WTC11 (cell line): Measurements from ENCODE around the gene BMPR2. TPM values are rescaled to one million over a fixed set of nuclear protein-coding genes. Genes with fewer than 3 reads are reported as not detected.
A peak's percentile ranks its signal among the peaks of the same experiment; 100 is the strongest.

ENCODE experiments used
- ATAC-seq: fragments of 200-7000 bp; cut with Tn5 transposase; 2 replicates; pipeline ENCODE4 v1.10.0; 2021; ENCODE audit warnings: mild to moderate bottlenecking, moderate library complexity
- CTCF ChIA-PET: fragments of 300-600 bp; sonication (Branson Sonifier 250); formaldehyde crosslinking; loops from one replicate; lab custom pipeline; 2021; ENCODE audit warnings: antibody characterized with exemption; lab: Charles Lee
- POLR2A ChIA-PET: fragments of 350-600 bp; sonication (Branson Sonifier 250); formaldehyde crosslinking; loops from one replicate; lab custom pipeline; 2021; ENCODE audit warnings: antibody characterized with exemption; lab: Charles Lee
- DNase-seq: peaks from one replicate; pipeline ENCODE4 v3.0.0; 2021; ENCODE audit warnings: low spot score
- H3K27ac Mint-ChIP-seq: 2 replicates; pipeline ENCODE4 v1.8.0; 2021; ENCODE audit warnings: mixed read lengths
- H3K27me3 Mint-ChIP-seq: 2 replicates; pipeline ENCODE4 v1.8.0; 2021; ENCODE audit warnings: low read depth, mild to moderate bottlenecking, moderate library complexity, mixed read lengths
- H3K36me3 Mint-ChIP-seq: 2 replicates; pipeline ENCODE4 v1.8.0; 2021; ENCODE audit warnings: mixed read lengths
- H3K4me1 Mint-ChIP-seq: 2 replicates; pipeline ENCODE4 v1.8.0; 2022; ENCODE audit warnings: mixed read lengths
- H3K4me3 Mint-ChIP-seq: 2 replicates; pipeline ENCODE4 v1.8.0; 2021; ENCODE audit warnings: mild to moderate bottlenecking, moderate library complexity, mixed read lengths
- H3K9me3 Mint-ChIP-seq: 2 replicates; pipeline ENCODE4 v1.8.0; 2021; ENCODE audit warnings: mixed read lengths
- ELF4 ChIP-seq: sonication (generic); formaldehyde crosslinking; IDR thresholded peaks from 2 replicates; pipeline ENCODE4 v1.8.1; 2022; ENCODE audit warnings: low read depth, mild to moderate bottlenecking, moderate library complexity, missing genetic modification reagents
- ETV6 ChIP-seq: sonication (generic); formaldehyde crosslinking; IDR thresholded peaks from 2 replicates; pipeline ENCODE4 v1.8.1; 2022; ENCODE audit warnings: mild to moderate bottlenecking, missing genetic modification reagents
- FOXK1 ChIP-seq: sonication (generic); formaldehyde crosslinking; IDR thresholded peaks from 2 replicates; pipeline ENCODE4 v1.8.0; 2022; ENCODE audit warnings: mild to moderate bottlenecking, moderate library complexity, missing genetic modification reagents
- GABPB1 ChIP-seq: sonication (generic); formaldehyde crosslinking; IDR thresholded peaks from 2 replicates; pipeline ENCODE4 v1.8.1; 2023; ENCODE audit warnings: mild to moderate bottlenecking, missing genetic modification reagents
- GRHL2 ChIP-seq: fragments of 250-450 bp; sonication (Bioruptor Pico); IDR thresholded peaks from 2 replicates; pipeline ENCODE4 v1.8.0; 2022; ENCODE audit warnings: mild to moderate bottlenecking, moderate library complexity; ENCODE audit not compliant: insufficient replicate concordance, severe bottlenecking
- GTF2I ChIP-seq: fragments of 250-450 bp; sonication (Bioruptor Pico); conservative IDR thresholded peaks from 2 replicates; pipeline ENCODE4 v1.4.0; 2021; ENCODE audit warnings: mild to moderate bottlenecking
- JAZF1 ChIP-seq: fragments of 250-450 bp; sonication (Bioruptor Pico); IDR thresholded peaks from 2 replicates; pipeline ENCODE4 v1.9.0; 2021; ENCODE audit warnings: moderate library complexity, mild to moderate bottlenecking, inconsistent platforms
- JUN ChIP-seq: sonication (generic); formaldehyde crosslinking; IDR thresholded peaks from 2 replicates; pipeline ENCODE4 v1.8.0; 2023; ENCODE audit warnings: mild to moderate bottlenecking, missing genetic modification reagents
- KAT7 ChIP-seq: sonication (generic); formaldehyde crosslinking; IDR thresholded peaks from 2 replicates; pipeline ENCODE4 v1.8.1; 2023; ENCODE audit warnings: missing genetic modification reagents, mild to moderate bottlenecking, borderline replicate concordance
- MYBL2 ChIP-seq: sonication (generic); formaldehyde crosslinking; IDR thresholded peaks from 2 replicates; pipeline ENCODE4 v1.8.1; 2023; ENCODE audit warnings: mild to moderate bottlenecking, moderate library complexity, missing genetic modification reagents
- NFE2L1 ChIP-seq: sonication (generic); formaldehyde crosslinking; IDR thresholded peaks from 2 replicates; pipeline ENCODE4 v1.8.1; 2023; ENCODE audit warnings: missing genetic modification reagents
- NR3C1 ChIP-seq: sonication (generic); formaldehyde crosslinking; conservative IDR thresholded peaks from 2 replicates; pipeline ENCODE4 v1.8.1; 2023; ENCODE audit warnings: low read depth, mild to moderate bottlenecking, missing genetic modification reagents
- PRRX2 ChIP-seq: fragments of 250-450 bp; sonication (Bioruptor Pico); IDR thresholded peaks from 2 replicates; pipeline ENCODE4 v1.8.0; 2021; ENCODE audit warnings: mild to moderate bottlenecking
- SP1 ChIP-seq: sonication (generic); formaldehyde crosslinking; conservative IDR thresholded peaks from 2 replicates; pipeline ENCODE4 v1.8.1; 2022; ENCODE audit warnings: missing genetic modification reagents
- TEAD1 ChIP-seq: sonication (generic); formaldehyde crosslinking; IDR thresholded peaks from 2 replicates; pipeline ENCODE4 v1.8.0; 2022; ENCODE audit warnings: mild to moderate bottlenecking, missing genetic modification reagents
- ZBTB21 ChIP-seq: sonication (generic); formaldehyde crosslinking; IDR thresholded peaks from 2 replicates; pipeline ENCODE4 v1.8.1; 2023; ENCODE audit warnings: mild to moderate bottlenecking, missing genetic modification reagents, borderline replicate concordance
- ZNF219 ChIP-seq: sonication (generic); formaldehyde crosslinking; IDR thresholded peaks from 2 replicates; pipeline ENCODE4 v1.8.0; 2023; ENCODE audit warnings: missing genetic modification reagents, mild to moderate bottlenecking, borderline replicate concordance
- ZNF232 ChIP-seq: sonication (generic); formaldehyde crosslinking; IDR thresholded peaks from 2 replicates; pipeline ENCODE4 v1.8.0; 2022; ENCODE audit warnings: mild to moderate bottlenecking, missing genetic modification reagents
- ZNF263 ChIP-seq: sonication (generic); formaldehyde crosslinking; IDR thresholded peaks from 2 replicates; pipeline ENCODE4 v1.8.1; 2022; ENCODE audit warnings: low read depth, mild to moderate bottlenecking, moderate library complexity, missing genetic modification reagents
- ZNF423 ChIP-seq: fragments of 250-450 bp; sonication (Bioruptor Pico); IDR thresholded peaks from 2 replicates; pipeline ENCODE4 v2.1.2; 2022; ENCODE audit warnings: mild to moderate bottlenecking, moderate library complexity
- total RNA-seq: library from RNA; stranded (reverse); gene quantifications from 3 replicates; pipeline ENCODE4 v1.2.3, GENCODE V29; 2021
- TF ChIP-seq, protein P1 (sequence below): sonication (generic); formaldehyde crosslinking; IDR thresholded peaks from 2 replicates; pipeline ENCODE4 v1.8.1; 2022; ENCODE audit warnings: missing genetic modification reagents, borderline replicate concordance
- TF ChIP-seq, protein P2 (sequence below): fragments of 250-450 bp; sonication (Bioruptor Pico); IDR thresholded peaks from 2 replicates; pipeline ENCODE4 v1.8.0; 2021; ENCODE audit warnings: mild to moderate bottlenecking
- TF ChIP-seq, protein P3 (sequence below): fragments of 250-450 bp; sonication (Bioruptor Pico); IDR thresholded peaks from 2 replicates; pipeline ENCODE4 v1.9.0; 2021; ENCODE audit warnings: mild to moderate bottlenecking
- TF ChIP-seq, protein P4 (sequence below): fragments of 250-450 bp; sonication (Bioruptor Pico); IDR thresholded peaks from 2 replicates; pipeline ENCODE4 v2.1.2; 2022; ENCODE audit warnings: mild to moderate bottlenecking, moderate library complexity
- TF ChIP-seq, protein P5 (sequence below): sonication (generic); formaldehyde crosslinking; IDR thresholded peaks from 2 replicates; pipeline ENCODE4 v1.8.0; 2022; ENCODE audit warnings: mild to moderate bottlenecking, missing genetic modification reagents
- TF ChIP-seq, protein P6 (sequence below): sonication (generic); formaldehyde crosslinking; IDR thresholded peaks from 2 replicates; pipeline ENCODE4 v1.8.1; 2023; ENCODE audit warnings: mild to moderate bottlenecking, missing genetic modification reagents

Gene BMPR2
- total RNA-seq, 1 experiment from 2014 or later = 22.1 TPM

DNA sequence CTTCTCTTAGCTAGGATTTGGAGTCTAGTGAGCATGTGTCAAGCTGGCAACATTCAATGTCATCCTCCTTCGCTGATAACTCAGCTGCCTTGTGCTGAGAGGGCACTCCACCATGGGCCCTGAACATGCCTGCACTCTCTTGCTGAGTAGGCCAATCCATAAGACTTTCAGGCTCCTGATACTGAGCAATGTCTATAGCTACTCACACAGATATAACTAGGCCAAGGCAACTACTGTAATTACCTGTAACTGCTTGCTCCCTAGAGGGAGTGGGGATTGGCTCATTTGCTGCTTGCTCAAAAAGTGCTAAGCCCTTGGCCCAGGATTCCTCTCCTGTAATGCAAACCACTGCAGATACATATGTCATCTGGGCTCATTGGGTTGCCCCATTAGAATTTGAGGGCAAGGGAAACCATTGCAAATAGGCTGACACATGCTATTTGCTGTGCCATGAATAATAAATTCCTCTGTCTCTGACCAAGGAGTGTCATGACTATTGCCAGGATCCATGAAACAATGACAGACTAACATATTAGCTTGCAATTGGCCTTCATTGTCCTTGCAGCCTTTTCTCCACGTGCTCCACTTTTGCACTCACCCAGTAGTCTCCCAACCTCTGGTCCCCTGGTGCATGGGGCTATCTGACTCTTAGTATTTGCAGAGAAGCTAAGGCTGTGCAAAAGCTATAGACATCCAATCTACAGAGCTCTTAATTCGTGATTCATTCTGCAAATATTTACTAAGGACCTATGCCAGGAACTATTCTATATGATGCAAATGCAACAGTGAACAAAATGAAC lies 36.9 kb upstream of the BMPR2 start:
- H3K36me3 Mint-ChIP-seq = no peaks in the 10 kb centered on the region
- no peak for ATAC-seq
- peaks cover 7% of the 10 kb centered on the region for H3K4me1 Mint-ChIP-seq
- ChIA-PET POLR2A (interaction anchor here (0.6 kb wide), 1 partner anchor 248 kb away, joined by 7 read pairs; no protein-coding TSS in a partner anchor), CTCF (interaction anchor here (0.7 kb wide), 1 partner anchor 13 kb away, joined by 3 read pairs; no protein-coding TSS in a partner anchor)
- no peak overlapping the region for H3K27ac Mint-ChIP-seq
- H3K27me3 Mint-ChIP-seq = no peaks in the 10 kb centered on the region
- no peak for DNase-seq
- TF ChIP-seq PRRX2 (CRISPR knock-in tag) (no peak), TEAD1 (CRISPR knock-in tag) (no peak), GABPB1 (peak; percentile 86), JAZF1 (no peak), ZNF232 (CRISPR knock-in tag) (no peak)
- TF ChIP-seq, protein P1, sequence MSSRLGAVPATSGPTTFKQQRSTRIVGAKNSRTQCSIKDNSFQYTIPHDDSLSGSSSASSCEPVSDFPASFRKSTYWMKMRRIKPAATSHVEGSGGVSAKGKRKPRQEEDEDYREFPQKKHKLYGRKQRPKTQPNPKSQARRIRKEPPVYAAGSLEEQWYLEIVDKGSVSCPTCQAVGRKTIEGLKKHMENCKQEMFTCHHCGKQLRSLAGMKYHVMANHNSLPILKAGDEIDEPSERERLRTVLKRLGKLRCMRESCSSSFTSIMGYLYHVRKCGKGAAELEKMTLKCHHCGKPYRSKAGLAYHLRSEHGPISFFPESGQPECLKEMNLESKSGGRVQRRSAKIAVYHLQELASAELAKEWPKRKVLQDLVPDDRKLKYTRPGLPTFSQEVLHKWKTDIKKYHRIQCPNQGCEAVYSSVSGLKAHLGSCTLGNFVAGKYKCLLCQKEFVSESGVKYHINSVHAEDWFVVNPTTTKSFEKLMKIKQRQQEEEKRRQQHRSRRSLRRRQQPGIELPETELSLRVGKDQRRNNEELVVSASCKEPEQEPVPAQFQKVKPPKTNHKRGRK (CRISPR knock-in tag) = no peak
- TF ChIP-seq, protein P2, sequence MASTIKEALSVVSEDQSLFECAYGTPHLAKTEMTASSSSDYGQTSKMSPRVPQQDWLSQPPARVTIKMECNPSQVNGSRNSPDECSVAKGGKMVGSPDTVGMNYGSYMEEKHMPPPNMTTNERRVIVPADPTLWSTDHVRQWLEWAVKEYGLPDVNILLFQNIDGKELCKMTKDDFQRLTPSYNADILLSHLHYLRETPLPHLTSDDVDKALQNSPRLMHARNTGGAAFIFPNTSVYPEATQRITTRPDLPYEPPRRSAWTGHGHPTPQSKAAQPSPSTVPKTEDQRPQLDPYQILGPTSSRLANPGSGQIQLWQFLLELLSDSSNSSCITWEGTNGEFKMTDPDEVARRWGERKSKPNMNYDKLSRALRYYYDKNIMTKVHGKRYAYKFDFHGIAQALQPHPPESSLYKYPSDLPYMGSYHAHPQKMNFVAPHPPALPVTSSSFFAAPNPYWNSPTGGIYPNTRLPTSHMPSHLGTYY = no peak
- H3K4me3 Mint-ChIP-seq = no peak overlapping the region
- no peaks in the 10 kb centered on the region for H3K9me3 Mint-ChIP-seq

DNA sequence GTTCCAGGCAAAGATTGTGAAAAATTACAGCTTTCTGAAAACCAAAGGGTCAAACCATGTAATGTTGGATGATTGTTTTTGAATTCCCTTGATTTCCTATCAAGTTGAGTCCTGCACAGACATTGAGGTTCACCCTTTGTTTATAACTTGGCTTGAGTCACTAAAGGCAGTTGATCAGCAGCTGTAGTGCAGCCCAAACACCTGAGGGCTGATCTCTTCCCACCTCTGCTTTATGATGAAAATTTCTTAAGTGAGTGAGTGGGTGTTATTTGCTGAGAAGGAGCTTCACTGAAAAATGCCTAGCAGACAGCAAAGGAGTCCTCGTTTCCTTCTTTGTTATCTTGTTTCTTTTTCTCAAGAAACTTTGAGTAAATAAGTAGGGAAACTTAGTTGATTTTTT lies 31.9 kb upstream of the BMPR2 start:
- ATAC-seq = peak; percentile 80
- TF ChIP-seq ETV6 (CRISPR knock-in tag) (no peak), ELF4 (no peak), GRHL2 (CRISPR knock-in tag) (no peak), GTF2I (CRISPR knock-in tag) (no peak), ZNF423 (CRISPR knock-in tag) (no peak), ZNF219 (CRISPR knock-in tag) (no peak), FOXK1 (no peak), JUN (no peak), NFE2L1 (CRISPR knock-in tag) (no peak), ZNF263 (no peak), NR3C1 (no peak), SP1 (CRISPR knock-in tag) (no peak), KAT7 (CRISPR knock-in tag) (no peak), MYBL2 (CRISPR knock-in tag) (no peak), ZBTB21 (CRISPR knock-in tag) (no peak)
- TF ChIP-seq, protein P3, sequence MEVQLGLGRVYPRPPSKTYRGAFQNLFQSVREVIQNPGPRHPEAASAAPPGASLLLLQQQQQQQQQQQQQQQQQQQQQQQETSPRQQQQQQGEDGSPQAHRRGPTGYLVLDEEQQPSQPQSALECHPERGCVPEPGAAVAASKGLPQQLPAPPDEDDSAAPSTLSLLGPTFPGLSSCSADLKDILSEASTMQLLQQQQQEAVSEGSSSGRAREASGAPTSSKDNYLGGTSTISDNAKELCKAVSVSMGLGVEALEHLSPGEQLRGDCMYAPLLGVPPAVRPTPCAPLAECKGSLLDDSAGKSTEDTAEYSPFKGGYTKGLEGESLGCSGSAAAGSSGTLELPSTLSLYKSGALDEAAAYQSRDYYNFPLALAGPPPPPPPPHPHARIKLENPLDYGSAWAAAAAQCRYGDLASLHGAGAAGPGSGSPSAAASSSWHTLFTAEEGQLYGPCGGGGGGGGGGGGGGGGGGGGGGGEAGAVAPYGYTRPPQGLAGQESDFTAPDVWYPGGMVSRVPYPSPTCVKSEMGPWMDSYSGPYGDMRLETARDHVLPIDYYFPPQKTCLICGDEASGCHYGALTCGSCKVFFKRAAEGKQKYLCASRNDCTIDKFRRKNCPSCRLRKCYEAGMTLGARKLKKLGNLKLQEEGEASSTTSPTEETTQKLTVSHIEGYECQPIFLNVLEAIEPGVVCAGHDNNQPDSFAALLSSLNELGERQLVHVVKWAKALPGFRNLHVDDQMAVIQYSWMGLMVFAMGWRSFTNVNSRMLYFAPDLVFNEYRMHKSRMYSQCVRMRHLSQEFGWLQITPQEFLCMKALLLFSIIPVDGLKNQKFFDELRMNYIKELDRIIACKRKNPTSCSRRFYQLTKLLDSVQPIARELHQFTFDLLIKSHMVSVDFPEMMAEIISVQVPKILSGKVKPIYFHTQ = no peak
- TF ChIP-seq, protein P4, sequence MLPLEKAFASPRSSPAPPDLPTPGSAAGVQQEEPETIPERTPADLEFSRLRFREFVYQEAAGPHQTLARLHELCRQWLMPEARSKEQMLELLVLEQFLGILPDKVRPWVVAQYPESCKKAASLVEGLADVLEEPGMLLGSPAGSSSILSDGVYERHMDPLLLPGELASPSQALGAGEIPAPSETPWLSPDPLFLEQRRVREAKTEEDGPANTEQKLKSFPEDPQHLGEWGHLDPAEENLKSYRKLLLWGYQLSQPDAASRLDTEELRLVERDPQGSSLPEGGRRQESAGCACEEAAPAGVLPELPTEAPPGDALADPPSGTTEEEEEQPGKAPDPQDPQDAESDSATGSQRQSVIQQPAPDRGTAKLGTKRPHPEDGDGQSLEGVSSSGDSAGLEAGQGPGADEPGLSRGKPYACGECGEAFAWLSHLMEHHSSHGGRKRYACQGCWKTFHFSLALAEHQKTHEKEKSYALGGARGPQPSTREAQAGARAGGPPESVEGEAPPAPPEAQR (CRISPR knock-in tag) = no peak
- TF ChIP-seq, protein P5, sequence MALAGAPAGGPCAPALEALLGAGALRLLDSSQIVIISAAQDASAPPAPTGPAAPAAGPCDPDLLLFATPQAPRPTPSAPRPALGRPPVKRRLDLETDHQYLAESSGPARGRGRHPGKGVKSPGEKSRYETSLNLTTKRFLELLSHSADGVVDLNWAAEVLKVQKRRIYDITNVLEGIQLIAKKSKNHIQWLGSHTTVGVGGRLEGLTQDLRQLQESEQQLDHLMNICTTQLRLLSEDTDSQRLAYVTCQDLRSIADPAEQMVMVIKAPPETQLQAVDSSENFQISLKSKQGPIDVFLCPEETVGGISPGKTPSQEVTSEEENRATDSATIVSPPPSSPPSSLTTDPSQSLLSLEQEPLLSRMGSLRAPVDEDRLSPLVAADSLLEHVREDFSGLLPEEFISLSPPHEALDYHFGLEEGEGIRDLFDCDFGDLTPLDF (CRISPR knock-in tag) = no peak
- TF ChIP-seq, protein P6, sequence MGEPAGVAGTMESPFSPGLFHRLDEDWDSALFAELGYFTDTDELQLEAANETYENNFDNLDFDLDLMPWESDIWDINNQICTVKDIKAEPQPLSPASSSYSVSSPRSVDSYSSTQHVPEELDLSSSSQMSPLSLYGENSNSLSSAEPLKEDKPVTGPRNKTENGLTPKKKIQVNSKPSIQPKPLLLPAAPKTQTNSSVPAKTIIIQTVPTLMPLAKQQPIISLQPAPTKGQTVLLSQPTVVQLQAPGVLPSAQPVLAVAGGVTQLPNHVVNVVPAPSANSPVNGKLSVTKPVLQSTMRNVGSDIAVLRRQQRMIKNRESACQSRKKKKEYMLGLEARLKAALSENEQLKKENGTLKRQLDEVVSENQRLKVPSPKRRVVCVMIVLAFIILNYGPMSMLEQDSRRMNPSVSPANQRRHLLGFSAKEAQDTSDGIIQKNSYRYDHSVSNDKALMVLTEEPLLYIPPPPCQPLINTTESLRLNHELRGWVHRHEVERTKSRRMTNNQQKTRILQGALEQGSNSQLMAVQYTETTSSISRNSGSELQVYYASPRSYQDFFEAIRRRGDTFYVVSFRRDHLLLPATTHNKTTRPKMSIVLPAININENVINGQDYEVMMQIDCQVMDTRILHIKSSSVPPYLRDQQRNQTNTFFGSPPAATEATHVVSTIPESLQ (CRISPR knock-in tag) = no peak

More for the DNA sequence above, 31.9 kb upstream of the BMPR2 start:
- Mint-ChIP-seq H3K27ac (peak overlapping the region; percentile 82), H3K4me3 (no peak overlapping the region), H3K27me3 (no peaks in the 10 kb centered on the region), H3K36me3 (no peaks in the 10 kb centered on the region), H3K4me1 (peaks cover 10% of the 10 kb centered on the region), H3K9me3 (no peaks in the 10 kb centered on the region)
- DNase-seq = no peak
- CTCF ChIA-PET = interaction anchor here (0.5 kb wide), 1 partner anchor 614 kb away, joined by 4 read pairs; no protein-coding TSS in a partner anchor
- POLR2A ChIA-PET = no interaction called here
